CD4-positive, alpha-beta T cell treated with Interleukin-1 beta for 1 hour (primary cell): ENCODE data around the gene OSTF1.
A peak's percentile ranks its signal among the peaks of the same experiment; 100 is the strongest.

Experiments
- DNase-seq, 2 donors: peaks; one replicate each; pipeline ENCODE4 v3.0.0-alpha.2; 2020 to 2022

OSTF1 gene, protein sequence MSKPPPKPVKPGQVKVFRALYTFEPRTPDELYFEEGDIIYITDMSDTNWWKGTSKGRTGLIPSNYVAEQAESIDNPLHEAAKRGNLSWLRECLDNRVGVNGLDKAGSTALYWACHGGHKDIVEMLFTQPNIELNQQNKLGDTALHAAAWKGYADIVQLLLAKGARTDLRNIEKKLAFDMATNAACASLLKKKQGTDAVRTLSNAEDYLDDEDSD

DNA sequence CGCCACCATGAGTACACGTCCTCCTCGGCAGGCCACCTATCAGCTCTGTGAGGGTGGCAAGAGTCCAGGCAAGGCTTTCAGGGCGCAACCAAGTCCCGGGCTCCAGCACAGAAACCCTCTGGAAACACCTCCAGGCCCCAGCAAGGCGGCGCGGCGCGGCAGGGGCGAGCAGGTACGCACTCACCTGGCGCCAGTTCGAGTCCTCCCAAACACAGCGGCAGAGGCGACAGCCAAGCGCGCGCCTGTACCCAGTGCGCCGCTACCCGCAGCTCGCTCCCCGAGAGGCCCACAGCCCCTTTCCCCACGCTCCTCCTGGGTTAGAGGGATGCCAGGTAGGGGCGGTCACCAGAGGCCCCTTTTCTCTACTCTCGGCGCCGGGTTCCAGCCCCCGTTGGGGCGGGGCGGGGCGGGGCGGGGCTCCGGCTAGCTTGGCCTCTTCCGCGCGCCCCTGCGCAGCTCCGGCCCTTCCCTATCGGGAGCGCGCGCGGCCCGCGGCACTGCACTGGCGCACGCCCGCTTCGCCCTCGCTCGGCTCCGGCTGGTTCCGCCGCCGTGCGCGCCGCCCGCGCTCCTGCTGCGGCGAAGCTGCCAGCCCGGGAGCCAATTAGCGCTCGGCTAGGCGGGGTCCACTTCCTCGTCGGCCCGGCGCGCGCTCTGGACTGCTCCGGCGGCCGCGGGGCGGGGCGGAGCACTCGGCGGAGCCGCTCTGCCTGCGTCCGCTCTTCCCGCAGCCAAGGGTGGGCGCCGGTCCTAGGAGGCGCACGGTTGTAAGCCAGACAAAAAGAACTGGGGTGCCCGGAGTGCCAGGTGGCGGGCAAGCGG, at the start of gene OSTF1, which contains the start of gene NMRK1:
Gene OSTF1, plus strand, starts transcription at position 691 of the 822 bp plus-strand sequence. CDS start 179 bp downstream, outside the sequence.
Gene NMRK1, minus strand, starts transcription at position 332 of the 822 bp plus-strand sequence. CDS start 5,040 bp downstream, outside the sequence.
- peak; percentile 94 to 95 for DNase-seq

DNA sequence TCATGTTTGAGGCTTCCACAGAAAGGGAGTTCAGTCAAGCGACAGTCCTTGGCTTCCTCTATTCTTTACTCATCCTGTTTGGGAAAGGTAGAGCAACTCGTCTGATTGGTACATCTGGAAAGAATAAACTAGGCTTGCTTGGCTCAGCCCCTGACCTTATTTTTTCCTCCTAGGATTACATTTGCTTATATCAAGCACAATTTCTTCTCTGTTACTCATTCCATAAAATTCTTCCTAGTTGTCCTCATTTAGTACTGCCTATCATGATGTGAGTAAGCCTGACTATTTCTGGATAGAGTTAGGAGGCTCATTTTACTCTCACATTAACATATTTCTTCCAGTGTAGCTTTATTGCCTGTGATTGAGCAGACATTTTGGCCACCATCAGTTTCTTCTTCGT, 49.3 kb upstream of the OSTF1 start:
- DNase-seq, result no peak

DNA sequence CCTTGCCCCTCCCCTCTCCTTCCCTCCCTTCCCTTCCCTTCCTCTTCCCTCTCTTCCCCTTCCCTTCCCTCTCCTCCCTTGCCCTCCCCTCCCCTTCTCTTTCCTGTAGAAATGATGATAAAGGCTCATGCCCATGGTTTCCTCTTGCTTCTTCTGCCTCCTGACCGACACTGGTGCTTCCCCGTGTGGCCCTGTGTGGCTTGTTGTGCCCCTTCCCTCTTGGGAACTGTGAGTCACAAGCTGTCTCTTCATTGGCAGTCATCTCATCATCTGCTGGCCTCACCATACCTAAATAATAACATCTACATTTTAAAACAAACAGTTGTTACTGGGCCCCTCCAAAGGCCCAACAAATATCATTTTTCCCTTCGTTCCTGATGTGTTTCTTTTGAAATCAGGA, 48.5 kb upstream of the OSTF1 start:
- no peak for DNase-seq

DNA sequence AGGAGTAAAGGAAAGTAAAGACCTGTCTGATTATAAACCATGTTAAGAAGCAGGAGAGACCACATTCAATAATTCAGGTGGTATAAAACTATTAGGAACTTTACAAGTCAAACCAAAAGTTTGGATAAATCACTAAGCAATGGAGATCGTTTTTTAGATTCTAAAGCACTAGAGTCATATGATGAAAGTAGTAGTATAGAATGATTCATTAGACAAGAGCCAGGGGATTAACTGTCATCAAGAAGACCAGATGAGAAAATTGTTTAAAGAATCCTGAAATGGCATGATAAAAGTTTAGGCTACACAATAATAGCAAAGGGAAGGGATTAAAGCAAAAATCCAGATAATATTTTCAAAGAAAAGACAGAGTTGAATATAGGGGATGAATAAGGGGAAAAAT, 47.3 kb upstream of the OSTF1 start:
- no peak for DNase-seq

DNA sequence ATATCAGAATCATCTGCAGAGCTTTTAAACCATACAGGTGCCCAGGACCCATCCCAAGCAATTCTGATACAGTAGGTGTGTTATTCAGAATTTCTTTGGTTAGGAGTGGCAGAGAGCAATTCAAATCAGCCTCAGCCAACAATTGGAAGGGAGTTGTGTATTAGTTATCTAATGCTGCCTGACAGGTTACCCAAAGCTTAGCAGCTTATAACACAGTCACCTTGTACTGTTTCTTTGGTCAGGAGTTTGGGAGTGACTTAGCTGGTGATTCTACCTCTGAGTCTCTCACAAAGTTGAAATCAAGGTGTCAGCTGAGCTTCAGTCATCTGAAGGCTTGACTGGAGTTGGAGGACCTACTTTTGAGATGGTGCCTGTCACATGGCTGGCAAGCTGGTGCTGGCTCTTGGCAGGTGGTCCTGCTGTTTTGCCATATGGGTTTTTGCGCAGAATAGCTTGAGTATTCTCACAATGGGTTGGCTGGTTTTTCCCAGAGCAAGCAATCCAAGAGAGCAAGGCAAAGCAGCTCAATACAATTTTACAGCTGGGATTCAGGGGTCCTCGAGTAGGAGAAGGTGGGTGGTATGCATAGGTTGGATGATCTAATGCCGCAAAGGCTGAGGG, 41.5 kb upstream of the OSTF1 start:
- no peak for DNase-seq

DNA sequence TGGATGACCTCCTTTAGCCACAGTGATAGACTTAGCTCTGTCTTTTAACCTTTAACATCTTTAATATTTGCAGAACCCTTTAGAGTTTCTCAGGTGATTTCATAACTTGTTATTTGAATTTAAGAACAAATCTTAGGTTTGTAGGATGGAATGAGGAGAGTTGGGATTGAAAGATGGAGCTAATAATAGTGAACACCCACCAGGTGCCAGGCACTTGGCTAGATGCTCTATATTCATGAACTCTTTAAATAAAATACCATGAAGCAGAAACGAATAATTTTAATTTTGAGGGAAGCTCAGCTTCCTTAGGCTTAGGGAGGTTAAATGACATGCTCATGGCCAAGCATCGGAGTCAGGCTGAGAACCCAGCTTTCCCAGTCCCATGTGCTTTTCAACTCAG, 40.8 kb upstream of the OSTF1 start:
- DNase-seq, result no peak

DNA sequence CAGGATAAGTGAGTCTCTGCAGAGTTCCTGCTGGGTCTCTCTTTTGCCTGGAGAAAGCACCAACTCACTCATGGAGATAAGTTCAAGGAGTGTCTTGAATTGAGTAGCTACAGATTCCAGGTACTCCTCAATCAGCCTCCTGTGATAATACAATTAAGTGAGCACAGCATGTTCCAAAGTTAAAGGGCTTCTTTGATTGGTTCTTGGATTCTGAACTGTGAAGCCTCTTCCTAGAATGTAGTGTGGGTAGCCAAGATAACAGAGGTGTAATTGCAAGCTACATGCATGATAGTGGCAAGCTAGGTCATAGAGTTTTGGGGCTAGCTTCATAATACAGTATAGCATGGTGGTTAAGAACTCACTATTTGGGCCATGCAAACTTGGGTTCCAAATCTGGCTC, 37.0 kb upstream of the OSTF1 start:
- no peak for DNase-seq

DNA sequence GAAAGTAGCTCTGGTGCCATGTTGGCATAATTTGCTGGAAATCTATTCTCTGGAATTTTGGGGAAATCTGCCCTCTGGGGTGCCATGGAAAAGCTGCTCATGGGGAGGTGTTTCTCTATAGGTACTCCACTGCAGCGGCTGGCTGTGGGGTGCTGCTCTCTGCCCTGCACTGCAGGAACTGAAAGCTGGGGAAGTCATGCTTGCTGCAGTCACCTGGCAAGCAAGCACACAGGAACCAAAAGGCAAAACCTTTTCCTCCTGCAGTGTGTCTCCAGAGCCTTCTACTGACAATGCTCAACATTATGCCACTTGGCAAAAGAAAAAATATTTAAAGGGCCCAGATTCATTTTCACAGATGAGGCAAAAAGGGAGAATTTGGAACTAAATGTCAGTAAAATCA, 34.4 kb upstream of the OSTF1 start:
- peak in 1 of 2 donors; percentile 19 for DNase-seq

DNA sequence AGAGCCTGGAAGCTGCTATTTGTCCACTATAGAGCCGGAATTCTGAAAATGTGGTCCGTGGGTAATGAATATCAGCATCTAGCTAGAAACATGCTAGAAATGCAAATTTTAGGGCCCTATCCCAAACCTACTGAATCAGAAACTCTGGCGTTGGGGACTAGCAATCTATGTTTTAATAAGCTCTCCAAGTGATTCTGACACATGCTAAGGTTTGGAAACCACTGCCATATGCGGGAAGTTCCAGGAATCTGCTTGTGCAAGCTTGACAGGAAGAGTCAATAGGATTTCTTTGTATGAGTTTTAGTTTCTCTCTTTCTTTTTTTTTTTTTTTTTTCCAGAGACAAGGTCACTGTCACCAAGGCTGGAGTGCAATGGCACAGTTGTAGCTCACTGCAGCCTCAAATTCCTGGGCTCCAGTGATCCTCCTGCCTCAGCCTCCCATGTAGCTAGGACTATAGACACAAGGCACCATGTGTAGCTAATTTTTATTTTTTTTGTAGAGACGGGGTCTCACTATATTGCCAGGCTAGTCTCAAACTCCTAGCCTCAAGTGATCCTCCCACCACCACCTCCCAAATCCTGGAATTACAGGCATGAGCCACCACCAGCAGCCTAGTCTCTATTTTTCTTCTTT, 33.8 kb upstream of the OSTF1 start:
- DNase-seq, result no peak

DNA sequence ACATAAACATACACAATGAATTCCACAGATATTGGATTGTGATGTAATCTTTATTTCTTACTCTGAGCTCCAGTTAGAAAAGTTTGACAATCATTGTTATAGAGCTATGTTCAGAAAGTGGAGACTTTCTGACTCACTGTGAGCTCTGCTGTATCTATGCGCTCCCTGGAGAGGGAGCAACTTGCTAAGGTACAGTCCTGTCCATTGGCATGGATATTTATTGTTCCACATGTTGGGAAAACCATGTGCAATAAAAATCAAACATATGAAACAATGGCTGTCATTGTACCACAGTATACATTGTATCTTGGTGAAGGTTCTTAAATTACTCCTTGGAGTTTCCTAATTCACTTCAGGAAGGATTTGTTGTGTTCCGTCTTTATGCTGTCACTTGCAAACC, 27.1 kb upstream of the OSTF1 start:
- DNase-seq, result no peak

DNA sequence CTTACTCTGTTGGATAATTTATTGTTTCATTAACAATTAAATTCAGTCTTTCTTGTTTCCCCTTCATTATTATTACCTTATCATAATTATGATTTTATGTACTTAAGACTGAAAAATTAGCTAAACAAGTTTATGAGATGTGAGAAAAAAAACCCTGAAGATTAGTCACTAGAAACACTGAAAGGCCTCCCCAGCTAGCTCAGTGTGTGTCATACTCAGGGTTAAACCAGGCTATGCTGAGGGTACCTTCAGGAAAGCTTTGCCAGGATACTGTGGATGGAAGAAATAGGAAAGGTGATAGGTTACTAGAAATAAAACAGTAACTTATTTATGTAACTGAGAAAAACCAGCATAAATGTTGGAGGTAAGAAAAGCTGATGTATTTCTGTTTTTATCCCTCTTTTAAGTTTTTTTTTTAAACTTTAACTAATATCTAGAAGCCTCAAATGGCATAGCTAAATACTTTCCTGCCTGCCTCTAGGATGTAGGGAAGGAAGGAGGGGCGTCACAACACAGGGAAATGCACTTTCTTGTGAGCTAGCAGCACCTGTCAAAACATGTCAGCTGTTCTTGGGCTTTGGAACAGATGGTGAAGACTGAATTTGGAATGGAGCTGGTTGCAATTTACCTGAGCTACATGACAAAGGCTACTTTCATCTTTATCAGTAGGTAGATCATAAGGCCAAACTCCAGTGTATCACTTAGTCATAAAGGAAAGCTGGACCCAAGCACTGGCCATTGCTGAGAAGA, 24.6 kb upstream of the OSTF1 start:
- DNase-seq, result no peak

DNA sequence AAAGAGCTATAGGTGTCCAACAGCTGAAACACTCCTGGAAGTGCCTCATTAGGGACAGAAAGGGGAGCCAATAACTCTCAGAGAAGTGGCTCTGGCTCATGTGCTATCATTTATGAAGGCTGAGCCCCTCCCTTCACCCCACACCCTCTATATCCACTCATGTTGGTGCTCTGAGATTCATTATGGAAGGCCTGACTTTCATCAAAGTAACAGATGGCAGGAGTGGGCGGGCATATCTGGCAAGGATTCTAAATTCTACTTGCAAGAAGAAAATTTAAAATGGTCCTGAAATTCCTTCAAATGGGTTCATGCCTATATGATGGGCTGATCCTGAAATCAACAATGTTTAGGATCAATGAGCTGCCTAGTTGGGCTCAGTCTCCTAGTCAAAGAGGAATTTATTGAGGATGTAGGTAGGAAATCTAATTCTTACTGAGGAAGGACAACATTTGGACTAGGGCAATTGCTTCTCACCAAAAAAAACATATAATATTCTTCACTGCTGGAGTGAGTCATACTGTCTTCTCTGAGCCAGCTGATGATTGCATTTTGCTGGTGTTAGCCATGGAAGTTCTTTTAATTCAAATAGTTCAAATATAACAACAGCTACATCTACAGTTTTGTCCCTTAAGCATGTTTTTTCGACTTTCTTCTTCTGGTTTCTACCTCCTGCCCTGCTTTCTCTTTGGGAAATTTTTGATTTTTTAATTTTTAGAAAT, 23.8 kb upstream of the OSTF1 start:
- no peak for DNase-seq

DNA sequence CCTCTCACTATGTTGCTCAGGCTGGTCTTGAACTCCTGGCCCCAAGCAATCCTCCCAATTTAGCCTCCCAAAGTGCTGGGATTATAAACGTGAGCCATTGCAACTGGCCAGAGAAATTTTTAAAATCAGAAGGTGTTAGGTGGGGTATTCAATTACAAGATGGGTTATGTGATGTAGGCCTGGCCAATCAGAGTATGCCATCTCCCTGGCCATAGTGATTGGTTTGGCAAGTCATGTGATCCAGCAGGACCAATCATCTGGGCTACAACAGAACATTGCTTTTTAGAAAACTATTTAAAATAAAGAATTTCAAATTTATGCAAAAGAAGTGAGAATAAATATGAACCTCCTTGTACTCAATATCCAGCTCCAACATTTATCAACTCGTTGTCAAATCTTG, 22.8 kb upstream of the OSTF1 start:
- no peak for DNase-seq

DNA sequence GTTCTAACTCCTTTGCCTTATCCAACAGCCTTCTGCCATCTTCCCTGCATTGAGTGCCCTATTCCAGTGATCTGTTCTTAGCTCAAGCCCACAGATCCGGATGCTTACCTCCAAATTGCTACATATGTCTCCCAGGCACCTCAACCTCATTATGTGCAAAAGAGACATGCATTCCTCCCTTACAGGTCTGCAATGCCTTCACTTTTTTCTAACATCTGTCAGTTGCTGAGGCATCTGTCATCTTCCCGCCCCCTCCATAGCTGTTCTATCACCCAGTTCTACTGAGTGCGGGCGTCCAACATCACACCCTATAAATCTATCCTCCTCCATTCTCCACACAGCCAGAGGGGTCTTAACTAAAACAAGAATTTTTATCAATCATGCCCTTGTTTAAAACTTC, 20.4 kb upstream of the OSTF1 start:
- DNase-seq, result no peak

DNA sequence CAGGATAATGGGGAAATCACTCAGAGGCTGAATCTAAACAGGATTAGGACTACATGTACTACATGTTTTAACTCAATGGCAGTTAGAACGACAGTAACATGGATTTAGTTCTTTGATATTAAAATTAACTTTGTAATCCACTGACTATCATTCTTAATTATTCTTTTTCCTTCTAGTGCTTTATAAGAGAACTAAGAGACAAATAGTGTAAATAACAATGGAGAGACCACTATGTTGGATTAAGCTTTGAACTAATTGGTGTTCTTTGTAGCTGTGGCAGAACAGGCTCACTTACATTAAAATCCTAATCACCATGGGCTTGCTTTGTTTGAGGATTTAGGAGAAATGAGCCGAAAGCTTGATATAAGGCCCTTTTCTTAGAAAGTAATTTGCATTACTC, 19.1 kb upstream of the OSTF1 start:
- no peak for DNase-seq

DNA sequence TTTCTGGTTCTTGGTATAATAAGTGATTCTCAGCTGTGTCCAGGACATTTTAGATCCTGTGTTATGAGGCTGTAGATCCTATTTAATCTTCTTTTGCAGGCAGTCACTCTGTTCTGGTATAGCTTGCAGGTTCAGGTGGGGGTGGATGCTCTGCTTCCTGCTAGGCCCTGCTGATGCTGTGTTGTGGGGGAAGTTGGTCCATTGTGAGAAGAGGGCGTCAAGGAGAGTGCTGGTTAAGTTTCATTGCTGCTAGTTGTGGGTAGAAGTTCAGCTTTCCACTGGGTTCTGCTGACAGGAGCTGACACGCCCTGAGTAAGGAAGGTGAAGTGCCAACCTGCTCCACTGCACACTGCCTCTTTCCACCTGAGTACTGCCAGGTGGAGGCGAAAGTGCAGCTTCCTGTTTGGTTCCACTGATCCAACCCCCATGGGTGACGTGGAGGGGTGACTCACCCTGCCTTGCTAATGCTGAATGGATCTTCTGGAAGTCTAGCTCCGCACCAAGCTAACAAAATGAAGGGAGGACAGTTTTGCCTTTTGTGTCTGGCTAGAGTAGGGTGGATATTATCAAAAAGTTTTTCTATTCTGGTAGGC, 16.7 kb upstream of the OSTF1 start:
- peak; percentile 32 to 54 for DNase-seq

DNA sequence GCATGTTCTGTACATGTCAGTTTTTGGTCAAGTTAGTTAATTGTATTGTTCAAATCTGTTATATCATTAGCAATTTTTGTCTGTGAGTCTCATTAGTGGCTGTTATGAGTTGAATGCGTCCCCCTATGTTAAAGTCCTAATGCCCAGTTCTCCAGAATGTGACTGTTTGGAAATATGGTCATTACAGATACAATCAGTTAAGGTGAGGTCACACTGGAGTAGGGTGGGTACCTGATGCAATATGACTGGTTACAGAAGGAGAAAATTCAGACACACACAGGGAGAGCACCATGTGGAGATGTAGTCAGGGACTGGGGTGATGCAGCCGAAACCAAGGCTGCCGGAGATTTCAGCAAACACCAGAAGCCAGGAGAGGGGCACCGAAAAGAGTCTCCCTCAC, 15.4 kb upstream of the OSTF1 start:
- DNase-seq, result no peak

DNA sequence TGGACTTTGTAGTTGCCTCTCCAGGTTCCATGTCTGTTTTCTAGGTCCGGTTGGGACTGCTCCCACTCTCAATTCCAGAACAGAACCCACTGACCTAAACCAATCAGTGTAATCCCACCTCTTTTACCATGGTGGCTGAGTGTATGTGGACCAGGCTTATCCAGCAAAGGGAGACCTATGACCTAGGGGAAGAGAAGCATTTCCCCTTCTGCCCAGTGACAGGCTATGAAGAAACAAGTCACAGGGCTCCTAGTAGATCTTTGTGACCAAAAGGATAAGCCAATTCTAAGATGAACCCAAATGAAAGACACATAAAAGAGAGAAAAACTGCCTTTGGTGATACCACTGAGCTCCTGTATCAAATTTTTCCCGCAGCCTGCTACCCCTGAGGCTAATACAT, 6.7 kb upstream of the OSTF1 start:
- no peak for DNase-seq

DNA sequence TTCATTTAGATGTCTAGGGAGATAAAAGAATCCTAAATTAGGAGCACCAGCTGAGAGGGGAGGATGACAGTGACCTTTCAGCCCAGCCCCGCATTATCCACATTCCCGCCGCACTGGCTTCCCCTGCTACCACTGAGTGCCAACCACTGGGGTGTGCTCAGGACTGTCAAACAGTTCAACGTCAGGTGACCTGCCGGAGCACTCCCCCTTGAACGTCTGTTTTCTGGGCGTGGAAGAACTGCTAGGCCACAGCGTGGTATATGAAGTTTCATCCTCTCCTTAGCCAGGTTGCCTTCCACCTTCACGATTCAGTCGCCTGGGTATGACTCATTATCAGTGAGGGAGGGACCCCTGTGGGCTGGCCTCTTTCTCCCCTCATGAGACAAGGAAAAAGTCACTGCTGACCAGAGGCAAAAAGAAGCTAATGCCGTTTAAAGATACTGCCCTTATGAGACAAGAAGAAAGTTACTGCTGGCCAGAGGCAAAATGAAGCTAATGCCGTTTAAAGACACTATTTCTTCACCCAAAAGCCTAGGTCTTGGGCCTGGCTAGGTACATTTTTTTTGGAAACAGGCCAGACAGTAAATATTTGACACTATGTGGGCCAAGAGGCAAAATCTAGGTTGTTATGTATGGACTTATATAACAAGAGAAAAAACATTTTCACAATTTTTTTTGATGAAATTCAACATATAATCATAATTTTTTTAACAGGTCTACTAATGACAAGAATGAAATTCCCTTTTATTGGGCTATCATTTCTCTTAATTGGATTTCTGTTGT, 4.9 kb upstream of the OSTF1 start:
- DNase-seq, result peak; percentile 39 to 55

DNA sequence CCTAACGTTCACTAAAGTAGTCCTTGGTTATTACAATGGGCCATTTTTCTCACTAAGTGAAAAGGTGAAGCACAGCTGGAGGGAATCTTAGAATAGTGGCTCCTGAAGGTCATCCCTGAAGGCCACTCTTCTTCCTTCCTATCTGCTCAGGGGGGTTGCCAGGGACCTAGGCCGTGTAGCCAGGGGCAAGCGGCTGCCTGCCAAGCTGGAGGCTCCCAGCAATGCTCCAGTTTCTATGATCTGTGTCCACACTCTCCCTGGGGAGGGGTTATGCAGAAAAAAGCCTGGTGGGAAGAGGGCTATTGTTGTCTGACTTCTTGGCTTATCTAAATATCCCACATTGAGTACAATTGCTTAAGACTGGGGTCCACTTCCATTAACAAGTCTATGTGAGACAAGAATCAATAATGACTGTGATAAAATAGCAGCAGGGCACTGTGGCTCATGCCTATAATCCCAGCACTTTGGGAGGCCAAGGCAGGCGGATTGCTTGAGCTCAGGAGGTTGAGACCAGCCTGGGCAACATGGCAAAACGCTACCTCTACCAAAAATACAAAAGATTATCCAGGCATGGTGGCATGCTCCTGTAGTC, 4.1 kb upstream of the OSTF1 start:
- DNase-seq, result no peak
